Suprapubic skin (tissue), 3 donors: ENCODE measurements around the gene CNOT4.
"Not testable (repeated sequence)": the region's sequence is repeated elsewhere in the genome, so short reads cannot be mapped to it uniquely, and the experiment has no call there.

ENCODE experiments used
- EP300 ChIP-seq: sonication (generic); formaldehyde crosslinking; IDR thresholded peaks from one replicate; pipeline ENCODE4 v1.6.1; 2017; ENCODE audit warnings: antibody characterized with exemption
- POLR2A ChIP-seq, 2 donors: fragments of 450-650 bp; IDR thresholded peaks; one replicate each; pipeline ENCODE4 v1.6.1; 2017; ENCODE audit warnings: antibody characterized with exemption in 2 of 2, mild to moderate bottlenecking in 2 of 2, moderate library complexity in 2 of 2
- TF ChIP-seq, protein P1 (sequence below), 2 donors: fragments of 200-600 bp in 1 of 2; fragments of 450-650 bp in 1 of 2; sonication (generic) in 1 of 2; IDR thresholded peaks; one replicate each; pipeline ENCODE4 v1.5.1; 2016 to 2019; ENCODE audit warnings: antibody characterized with exemption in 2 of 2, mild to moderate bottlenecking in 1 of 2, moderate library complexity in 1 of 2

DNA sequence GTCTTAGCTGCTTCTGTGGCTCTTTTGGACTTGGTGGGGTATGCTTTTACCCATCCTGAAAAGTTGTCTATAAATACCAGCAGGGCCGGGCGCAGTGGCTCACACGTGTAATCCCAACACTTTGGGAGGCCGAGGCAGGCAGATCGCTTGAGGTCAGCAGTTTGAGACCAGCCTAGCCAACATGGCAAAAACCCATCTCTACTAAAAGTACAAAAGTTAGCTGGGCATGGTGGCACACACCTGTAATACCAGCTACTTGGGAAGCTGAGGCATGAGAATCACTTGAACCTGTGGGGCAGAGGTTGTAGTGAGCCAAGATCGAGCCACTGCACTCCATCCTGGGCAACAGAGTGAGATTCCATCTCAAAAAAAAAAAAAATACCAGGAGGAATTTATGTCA, 188.9 kb downstream of the CNOT4 start:
- TF ChIP-seq, protein P1, sequence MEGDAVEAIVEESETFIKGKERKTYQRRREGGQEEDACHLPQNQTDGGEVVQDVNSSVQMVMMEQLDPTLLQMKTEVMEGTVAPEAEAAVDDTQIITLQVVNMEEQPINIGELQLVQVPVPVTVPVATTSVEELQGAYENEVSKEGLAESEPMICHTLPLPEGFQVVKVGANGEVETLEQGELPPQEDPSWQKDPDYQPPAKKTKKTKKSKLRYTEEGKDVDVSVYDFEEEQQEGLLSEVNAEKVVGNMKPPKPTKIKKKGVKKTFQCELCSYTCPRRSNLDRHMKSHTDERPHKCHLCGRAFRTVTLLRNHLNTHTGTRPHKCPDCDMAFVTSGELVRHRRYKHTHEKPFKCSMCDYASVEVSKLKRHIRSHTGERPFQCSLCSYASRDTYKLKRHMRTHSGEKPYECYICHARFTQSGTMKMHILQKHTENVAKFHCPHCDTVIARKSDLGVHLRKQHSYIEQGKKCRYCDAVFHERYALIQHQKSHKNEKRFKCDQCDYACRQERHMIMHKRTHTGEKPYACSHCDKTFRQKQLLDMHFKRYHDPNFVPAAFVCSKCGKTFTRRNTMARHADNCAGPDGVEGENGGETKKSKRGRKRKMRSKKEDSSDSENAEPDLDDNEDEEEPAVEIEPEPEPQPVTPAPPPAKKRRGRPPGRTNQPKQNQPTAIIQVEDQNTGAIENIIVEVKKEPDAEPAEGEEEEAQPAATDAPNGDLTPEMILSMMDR (IDR thresholded peaks at IDR 0.05), result not testable (repeated sequence)
- TF ChIP-seq POLR2A (IDR thresholded peaks at IDR 0.05); EP300: not testable (repeated sequence)
